EH (cell line): Measurements from ENCODE around the gene PML.

Experiments used
- DNase-seq: peaks from one replicate; pipeline ENCODE4 v3.0.0-alpha.2; 2015; ENCODE audit warnings: low read depth

Gene PML

GRCh38 chr15:74008901-74009300 lies 14.4 kb downstream of the PML start:
- no peak for DNase-seq

DNA sequence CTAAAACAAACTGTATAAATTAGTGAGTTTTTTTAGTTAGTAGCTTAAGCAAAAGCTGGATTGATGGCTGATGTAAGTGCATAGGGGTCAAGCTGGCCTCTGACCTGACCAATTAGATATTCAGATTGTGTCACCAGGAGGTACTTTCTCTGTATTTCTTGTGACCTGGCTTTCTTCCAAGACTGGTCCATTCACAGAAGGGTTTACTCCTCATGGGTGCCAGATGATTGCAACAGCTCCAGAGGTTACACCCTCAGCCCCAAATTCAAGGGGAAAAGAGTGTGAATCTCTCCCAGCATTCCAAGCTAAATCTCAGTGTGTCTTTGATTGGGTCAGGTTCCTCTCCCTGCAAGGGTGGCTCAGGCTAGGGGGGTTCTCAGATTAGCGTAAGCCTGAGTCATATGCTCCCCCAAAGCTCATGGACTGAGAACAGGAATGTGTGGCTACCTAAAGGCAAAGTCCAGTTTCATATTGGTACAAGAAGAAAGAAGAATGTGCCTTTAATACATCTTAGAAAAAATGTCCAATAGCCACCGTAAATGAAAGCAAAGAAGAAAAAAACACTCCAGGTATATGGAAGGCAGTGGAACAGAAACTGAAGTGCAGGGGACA lies 16.5 kb downstream of the PML start:
- DNase-seq = peak; percentile 40

DNA sequence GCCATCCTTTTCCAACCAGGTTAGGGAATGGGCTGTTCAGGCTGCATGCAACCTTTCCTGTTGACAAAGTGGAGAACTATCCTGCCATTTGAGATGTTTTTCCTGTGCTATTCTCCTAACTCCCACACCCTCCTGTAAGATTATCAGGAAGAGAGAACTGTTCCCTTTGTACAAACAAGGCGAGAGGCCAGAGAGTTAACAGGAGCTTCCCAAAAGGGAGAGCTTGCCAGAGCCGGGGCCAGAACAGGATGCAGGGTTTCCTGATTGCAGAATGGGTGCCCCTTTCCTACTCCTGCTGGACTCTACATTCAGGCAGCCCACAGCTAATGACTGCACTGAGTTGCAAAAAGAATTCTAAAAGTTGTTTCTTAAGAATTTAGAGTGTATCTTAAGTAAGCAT lies 17.1 kb downstream of the PML start:
- DNase-seq = peak; percentile 52

- no peak for DNase-seq
Observed at GRCh38 chr15:74013374-74013894, 18.9 kb downstream of the PML start.

GRCh38 chr15:74019734-74020133 lies 25.2 kb downstream of the PML start:
- DNase-seq = no peak

- DNase-seq = no peak
Observed at GRCh38 chr15:74022706-74023470, 28.4 kb downstream of the PML start.

DNA sequence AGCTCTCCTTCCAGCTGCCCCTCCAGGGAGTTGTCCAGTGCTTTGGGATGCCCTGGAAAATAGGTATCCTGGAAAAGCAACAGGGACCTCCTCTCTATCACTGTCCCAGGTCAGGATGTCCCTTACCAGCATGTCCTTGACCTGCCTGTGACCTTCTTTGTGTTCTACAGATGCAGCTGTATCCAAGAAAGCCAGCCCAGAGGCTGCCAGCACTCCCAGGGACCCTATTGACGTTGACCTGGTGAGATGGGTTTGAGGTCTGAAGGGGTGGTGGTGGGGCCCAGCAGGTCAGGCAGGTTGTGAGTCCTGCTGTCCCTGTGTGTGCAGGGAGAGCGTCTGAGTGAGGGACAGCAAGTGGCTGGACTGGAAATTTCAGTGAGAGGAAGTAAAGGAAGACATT lies 30.2 kb downstream of the PML start:
- DNase-seq = no peak

DNA sequence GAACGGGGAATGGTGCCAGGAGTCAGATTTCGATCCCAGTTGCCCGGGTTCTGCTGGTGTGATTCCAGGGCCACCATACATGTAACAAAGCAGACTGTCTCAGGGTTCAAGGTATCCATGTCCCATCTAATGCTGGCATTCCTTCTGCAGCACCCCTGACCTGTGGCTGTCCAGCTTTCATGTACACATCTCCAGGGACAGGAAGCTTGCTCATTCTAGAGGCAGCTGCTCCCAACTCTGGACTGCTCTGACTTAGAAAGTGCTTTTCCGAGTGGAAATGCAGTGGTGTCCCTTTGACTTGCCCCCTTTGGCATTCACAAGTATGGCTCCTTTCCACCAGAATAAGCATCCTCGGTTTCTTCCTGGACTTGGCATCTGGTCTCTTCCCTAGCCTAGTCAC lies 30.9 kb downstream of the PML start:
- peak; percentile 76 for DNase-seq

DNA sequence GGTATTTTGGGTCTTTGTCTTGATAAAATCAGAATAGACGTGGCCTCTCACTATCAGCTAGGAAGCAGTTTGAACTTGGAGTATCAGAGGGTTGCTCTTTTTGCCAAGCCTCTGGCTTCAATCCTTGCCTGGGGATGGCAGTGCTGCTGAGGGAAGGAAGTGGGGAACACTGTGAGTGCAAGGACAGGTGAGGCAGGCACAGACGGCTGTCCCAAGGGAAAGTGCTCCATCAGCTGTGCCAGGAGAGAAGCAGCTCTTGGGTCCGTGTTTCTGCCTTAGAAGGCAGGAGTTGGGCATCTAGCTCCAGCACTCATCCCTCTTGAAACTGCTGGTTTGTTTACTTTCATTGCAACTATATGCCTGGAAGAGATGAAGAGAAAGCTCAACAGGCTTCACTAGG lies 33.2 kb downstream of the PML start:
- DNase-seq = no peak

GRCh38 chr15:74028646-74029045 lies 34.1 kb downstream of the PML start:
- DNase-seq = no peak

DNA sequence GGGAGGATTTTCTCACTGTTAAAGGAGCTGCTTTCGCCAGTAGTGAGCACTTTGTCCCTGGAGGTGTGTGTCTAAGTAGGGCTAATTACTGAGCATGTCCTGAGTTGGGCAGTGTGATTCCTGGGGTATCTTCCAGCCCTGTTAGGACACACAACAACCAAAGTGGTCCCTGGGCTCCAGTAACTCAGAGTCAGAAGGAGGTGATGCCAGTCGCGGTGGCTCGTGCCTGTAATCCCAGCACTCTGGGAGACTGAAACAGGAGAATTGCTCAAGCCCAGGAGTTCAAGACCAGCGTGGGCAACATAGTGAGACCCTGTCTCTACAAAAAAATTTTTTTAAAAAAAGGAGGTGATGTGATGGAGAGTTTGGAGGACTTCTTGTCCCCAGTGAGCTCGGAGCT lies 37.5 kb downstream of the PML start:
- no peak for DNase-seq

- DNase-seq = no peak
Observed at GRCh38 chr15:74032606-74033561, 38.4 kb downstream of the PML start.

GRCh38 chr15:74034206-74034755 lies 39.8 kb downstream of the PML start:
- no peak for DNase-seq

- no peak for DNase-seq
Observed at GRCh38 chr15:74035121-74036017, 40.9 kb downstream of the PML start.

GRCh38 chr15:74036271-74037170 lies 42.0 kb downstream of the PML start:
- peak; percentile 74 for DNase-seq

DNA sequence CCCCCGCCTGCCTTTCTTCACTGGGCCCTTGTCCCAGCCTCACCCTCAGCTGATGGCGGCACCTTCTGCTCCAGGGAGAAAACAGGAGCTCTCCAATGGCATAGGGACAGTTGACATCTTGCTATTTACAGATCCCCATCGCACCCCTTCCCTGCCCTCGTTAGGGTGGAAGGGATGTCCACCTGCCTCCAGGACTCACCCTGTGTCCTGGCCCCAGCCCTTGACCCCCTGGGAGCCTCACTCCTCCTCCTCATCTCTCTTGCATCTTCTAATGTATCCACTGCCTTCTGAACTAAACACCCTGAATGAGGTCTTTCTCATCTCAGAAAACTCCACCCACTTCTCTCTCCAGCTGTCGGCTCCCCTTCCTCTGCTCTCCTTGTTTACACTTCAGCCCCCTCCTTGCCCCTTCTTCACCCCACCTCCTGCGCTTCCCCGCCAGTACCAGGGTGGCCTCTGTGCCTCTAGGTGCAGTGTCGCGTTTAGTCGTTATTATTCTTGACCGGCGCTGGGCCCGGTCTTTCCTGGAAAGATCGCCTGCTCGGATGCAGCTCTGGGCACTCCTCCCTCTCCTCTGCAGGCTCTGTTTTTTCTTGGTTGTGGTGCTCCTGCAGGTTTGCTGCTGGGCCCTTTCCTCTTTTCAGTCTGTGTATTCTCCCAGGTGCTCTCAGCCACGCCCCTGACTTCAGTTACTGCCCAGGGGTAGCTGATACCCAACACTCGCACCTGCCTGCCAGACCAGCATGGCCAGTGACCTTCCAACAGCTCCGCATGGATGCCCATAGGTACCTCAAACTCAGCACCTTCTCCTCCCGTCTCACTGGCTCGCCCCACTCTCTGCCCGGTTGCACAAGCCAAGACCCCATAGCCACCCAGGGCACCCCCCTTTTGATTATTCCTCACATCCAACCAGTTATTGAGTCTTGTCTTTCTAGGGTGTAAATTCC lies 42.9 kb downstream of the PML start:
- no peak for DNase-seq

- DNase-seq = peak; percentile 58
Observed at GRCh38 chr15:74038707-74039655, 44.5 kb downstream of the PML start.

GRCh38 chr15:74039656-74040010 lies 45.1 kb downstream of the PML start:
- no peak for DNase-seq
